NCI-H1417 treated with DMSO at 0.1 percent for 48 hours (cell line): ENCODE results near the gene SPECC1L.
"Not testable (repeated sequence)": the region's sequence is repeated elsewhere in the genome, so short reads cannot be mapped to it uniquely, and the experiment has no call there.

Experiments
- DNase-seq: peaks from one replicate; lab custom pipeline; 2025; lab: John Stamatoyannopoulos, UW

Gene SPECC1L, protein sequence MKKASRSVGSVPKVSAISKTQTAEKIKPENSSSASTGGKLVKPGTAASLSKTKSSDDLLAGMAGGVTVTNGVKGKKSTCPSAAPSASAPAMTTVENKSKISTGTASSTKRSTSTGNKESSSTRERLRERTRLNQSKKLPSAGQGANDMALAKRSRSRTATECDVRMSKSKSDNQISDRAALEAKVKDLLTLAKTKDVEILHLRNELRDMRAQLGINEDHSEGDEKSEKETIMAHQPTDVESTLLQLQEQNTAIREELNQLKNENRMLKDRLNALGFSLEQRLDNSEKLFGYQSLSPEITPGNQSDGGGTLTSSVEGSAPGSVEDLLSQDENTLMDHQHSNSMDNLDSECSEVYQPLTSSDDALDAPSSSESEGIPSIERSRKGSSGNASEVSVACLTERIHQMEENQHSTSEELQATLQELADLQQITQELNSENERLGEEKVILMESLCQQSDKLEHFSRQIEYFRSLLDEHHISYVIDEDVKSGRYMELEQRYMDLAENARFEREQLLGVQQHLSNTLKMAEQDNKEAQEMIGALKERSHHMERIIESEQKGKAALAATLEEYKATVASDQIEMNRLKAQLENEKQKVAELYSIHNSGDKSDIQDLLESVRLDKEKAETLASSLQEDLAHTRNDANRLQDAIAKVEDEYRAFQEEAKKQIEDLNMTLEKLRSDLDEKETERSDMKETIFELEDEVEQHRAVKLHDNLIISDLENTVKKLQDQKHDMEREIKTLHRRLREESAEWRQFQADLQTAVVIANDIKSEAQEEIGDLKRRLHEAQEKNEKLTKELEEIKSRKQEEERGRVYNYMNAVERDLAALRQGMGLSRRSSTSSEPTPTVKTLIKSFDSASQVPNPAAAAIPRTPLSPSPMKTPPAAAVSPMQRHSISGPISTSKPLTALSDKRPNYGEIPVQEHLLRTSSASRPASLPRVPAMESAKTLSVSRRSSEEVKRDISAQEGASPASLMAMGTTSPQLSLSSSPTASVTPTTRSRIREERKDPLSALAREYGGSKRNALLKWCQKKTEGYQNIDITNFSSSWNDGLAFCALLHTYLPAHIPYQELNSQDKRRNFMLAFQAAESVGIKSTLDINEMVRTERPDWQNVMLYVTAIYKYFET

DNA sequence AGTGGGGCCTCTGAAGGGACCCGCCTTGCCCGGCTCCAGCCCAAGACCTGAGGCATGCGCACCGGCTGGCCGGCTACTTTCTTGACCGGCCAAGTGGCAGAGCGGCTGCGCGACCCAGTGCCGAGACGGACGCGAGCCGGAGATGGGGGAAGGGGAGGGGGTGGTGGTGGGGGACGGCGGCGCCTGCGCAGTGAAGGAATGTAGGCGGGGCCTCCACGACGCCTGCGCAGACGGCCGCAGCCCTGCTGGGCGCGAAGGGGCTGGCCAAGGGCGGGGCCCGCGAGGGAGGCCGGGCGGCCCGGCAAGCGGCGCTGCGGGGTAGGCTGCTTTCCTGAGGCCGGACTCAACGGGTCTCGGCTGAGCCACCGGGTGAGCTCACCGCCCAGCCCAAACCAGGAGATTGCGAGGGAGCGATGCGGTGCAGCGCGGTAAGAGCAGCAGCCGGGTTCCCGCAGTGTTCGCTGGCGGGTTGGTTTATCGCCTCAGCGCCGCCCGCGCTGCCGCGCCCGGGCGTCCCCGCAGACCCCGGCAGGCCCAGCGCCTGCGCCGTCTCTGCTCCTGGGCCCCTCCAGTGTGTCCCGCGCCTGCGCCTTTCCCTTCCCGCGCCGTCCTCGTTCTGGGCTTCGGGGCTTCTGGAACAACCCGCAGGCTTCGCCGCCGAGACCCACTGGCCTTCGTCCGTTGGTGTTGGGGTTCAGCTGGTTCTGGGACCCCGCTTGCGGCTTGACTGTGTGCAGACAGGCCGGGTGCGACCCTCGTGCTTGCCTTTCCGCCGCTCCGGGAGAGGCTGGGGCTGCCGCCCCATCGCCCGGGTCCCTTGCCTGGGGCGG is at the start of gene SPECC1L:
Gene SPECC1L, plus strand, starts transcription at position 276 of the 830 bp plus-strand sequence. CDS start 31,401 bp downstream, outside the sequence.
- DNase-seq: peak; percentile 22

DNA sequence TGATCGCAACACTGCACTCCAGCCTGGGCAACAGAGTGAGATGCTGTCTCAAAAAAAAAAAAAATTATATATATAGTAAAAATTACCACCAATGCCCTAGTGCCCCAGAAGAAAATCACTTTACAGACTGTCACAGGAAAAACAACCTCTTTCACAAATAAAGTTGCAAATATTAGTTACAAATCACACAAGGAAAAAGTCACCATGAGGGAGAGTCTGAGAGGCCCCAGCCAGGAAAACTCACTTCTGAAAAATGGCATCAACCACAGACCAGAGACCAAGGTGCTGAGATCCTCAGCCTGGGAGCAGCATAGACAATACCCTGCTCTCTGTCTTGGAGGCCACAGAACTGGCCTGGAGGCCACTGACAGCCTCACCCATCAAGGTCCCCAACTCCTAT is 46.2 kb upstream of the SPECC1L start:
- DNase-seq: no peak

DNA sequence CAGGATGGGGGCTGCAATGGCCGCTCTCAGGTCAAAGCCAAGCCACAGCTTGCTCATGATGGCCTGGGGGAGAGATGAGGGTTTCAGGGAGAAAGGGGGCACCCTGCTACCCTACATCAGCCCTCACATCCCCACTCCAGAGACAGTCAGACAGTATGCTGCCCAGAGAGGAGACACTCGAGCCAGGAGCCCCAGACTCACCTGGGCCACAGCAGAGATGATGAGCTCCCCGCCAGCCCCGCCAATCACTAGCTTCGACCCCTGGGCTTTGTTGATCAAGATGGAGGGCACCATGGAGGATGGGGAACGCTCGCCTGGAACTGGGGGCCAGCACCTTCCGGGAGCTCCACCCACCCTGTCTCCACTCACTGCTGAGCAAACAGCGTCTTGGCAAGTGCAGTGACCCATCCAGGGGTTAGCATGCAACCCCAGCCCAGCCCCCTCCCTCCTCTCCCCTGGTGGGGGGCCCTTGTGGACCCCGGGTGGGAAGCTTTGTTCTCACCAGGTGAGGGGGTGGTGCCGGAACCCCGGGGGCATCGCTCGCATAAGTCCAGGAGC is 45.5 kb upstream of the SPECC1L start:
- DNase-seq: no peak

DNA sequence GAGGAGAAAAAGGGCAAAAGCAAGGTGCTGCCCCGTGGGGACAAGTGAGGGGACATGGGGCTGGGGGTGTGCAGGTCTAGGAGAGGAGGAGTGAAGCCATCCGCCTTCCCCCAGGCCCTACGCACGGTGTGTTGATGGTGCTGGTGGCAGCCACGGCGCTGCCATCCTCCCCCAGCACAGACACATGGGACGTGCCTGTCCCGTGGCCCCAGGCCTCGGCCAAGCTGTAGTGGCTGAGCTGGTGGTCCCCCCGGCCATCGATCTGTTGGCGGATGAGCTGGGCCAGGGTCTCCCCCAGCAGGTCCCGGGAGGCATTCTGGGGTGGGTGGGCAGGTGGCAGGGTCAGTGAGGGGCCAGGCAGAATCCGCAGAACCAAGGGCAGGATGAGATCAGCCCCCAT is 44.7 kb upstream of the SPECC1L start:
- no peak for DNase-seq

DNA sequence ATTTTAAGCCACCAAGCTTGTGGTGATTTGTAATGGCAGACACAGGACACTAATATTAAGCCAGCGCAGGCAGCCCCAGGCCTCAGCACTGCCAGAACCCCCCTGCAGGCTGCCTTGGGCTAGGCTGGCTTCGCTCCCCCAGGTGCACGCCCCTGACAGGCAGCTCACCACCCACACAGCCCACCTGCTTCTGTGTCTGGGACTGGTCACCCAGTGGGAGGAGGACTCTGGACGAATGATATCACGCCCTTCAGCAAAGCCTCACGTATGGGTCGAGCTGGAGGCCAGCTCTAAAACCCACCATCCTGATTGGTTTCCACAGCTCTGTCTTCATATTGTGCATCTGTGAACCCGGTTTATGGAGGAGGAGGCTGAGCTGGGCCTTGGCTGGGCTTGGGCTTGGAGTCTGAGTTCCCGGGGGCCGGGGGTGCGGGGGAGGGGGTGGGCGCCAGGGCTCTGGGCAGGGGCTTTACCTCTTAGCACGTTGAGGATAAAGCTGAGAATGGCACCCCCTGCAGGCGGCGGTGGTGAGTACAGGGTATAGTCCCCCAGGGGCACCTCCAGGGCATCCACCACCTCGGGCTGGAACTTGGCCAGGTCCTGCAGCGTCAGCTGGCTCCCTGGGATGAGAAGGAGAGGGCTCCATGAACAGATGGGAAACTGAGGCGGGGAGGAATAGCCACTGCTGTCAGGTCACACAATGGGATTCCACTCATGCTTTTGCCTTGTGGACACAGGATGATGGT is 39.5 kb upstream of the SPECC1L start:
- no peak for DNase-seq

DNA sequence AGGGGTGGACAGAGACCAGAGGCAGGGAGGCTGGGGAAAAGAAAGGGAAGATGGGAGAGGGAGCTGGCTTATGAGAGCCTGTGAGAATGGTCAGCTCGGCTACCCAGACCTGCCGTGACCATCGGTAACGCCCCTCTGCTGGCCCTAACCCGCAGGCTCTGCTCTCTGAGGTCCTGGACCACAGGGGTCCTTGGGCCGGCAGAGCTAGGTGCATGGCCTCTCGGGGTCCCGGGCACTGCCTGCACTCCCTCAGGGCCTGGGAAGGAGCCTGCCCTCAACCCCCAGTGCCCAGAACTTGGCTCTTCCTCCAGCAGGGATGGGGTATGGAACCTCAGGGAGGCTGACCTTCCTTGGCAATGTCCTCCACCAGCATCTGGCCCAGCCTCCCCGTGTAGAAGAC is 38.9 kb upstream of the SPECC1L start:
- no peak for DNase-seq

DNA sequence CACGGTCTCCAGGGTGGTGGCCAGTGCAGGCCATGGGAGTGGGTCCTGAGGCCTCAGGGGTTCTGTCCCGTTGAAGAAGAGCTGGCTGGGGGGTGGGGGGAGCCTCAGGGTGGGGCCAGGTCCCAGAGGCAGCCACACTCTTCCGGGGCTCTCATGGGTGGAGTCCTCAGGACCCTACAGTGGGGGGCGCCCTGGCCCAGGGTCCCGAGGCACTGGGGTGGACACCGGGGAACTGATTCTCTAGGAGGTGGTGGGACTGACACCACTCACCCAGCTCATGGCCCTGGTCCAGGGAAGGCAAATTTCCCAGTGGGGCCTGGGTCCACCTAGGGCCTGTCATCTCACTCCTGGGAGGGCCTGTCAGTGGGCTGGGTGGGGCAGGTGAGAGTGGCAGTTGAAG is 38.5 kb upstream of the SPECC1L start:
- DNase-seq: no peak

DNA sequence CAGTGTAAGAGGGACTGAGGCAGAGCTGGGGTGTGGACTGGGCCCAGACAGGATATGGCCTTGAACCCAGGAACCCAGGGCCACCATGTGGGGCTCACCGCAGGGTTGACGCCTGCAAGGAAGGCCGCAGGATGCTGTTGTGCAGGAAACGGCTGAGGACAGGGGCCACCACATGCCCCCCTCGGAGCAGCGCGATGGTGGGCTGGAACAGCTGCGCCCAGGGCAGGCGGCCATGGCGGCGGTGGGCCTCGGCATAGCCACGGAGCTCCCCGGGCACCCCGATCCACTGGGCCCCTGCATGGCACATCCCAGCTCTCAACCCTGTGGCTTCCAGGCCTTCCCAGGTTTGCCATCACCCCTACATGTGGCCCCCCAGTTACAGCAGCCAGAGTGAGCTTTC is 37.9 kb upstream of the SPECC1L start:
- DNase-seq: no peak

DNA sequence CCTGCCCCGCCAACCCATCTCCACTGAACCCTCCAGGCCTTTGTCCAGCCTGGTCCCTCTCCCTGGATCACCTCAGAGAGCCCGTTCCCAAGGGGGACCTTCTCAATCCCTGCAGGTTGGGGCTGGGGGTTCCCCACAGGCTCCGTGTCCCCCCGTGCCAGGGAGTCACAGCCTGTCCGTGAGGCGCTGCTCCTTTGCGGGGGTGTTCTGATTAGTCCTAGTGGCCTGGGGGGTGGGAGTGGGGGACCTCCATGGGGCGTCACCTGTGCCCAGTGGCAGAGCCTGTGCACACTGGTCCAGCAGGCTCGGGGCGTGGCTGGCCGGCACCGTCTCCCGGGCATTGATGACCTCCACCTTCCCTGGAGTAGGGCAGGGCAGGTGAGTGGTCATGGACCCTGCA is 37.4 kb upstream of the SPECC1L start:
- DNase-seq: no peak

DNA sequence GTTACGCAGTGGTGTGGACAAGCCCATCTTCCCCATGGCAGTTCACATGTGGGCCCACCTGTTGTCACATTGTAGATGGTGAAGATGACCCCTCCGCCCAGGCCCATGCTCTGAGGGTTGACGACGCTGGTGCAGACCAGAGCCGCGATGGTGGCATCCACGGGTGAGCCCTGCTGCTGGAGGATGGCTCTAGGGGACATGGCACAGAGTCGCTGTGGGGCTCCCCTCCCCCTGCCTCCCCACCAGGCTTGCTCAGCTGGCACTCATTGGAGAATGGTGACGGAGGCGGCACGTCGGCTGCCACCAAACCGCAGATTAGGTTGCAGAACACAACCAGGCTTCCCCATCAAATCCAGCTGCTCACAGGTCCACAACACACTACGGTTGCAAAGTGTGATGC is 36.8 kb upstream of the SPECC1L start:
- DNase-seq: no peak

DNA sequence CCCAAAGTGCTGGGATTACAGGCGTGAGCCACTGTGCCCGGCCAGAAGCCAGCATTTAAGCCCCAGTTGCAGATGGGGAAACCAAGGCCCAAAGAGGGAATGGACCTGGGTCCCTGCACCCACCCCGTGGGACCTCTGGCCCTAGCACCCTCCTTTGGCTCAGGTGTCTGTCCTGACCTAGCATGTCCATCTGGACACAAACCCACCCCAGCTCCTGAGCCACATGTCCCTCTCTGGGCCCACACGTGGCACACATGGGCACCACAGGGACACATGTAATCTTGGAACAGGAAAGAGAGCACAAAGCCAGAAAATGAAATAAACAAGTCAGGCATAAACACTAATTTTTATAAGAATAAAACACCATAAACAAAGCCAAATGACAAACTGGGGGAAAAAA is 35.3 kb upstream of the SPECC1L start:
- no peak for DNase-seq

DNA sequence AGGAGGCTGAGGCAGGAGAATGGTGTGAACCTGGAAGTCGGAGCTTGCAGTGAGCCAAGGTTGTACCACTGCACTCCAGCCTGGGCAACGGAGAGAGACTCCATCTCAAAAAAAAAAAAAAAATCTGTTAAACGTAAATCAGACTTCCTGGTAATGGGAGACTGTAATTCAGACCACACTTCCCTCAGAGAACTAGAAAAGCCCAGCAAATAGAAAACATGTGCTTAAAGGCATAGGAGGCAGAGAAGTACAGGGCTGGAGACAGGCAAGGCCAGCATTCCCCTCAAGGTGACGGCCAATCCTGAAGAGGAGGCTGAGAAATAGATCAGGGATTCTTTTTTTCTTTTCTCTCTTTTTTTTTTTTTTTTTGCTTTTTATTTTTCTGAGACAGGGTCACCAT is 34.0 kb upstream of the SPECC1L start:
- DNase-seq: no peak

DNA sequence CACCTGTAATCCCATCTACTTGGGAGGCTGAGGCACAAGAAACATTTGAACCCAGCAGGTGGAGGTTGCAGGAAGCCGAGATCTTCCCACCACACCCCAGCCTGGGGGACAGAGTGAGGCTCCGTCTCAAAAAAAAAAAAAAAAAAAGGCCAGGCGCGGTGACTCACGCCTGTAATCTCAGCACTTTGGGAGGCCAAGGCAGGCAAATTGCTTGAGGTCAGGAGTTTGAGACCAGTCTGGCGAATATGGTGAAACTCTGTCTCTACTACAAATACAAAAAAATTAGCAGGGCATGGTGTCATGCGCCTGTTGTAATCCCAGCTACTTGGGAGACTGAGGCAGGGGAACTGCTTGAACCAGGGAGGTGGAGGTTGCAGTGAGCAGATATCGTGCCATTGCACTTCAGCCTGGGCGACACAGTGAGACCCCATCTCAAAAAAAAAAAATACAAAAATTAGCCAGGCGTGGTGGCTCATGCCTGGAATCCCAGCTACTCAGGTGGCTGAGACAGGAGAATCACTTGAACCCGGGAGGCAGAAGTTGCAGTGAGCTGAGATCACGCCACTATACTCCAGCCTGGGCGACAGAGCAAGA is 32.4 kb upstream of the SPECC1L start:
- not testable (repeated sequence) for DNase-seq

DNA sequence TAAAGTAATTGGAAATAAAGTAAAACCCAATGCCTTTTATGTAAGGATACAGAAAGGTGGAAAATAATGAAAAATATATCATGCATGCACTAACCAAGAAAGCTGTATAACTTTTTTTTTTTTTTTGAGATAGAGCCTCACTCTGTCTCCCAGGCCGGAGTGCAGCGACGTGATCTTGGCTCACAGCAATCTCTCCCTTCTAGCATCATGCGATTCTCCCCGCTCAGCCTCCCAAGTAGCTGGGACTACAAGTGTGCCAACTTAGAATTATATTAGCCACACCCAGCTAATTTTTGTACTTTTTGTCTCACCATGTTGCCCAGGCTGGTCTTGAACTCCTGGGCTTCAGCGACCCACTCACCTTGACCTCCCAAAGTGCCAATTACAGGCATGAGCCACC is 30.2 kb upstream of the SPECC1L start:
- DNase-seq: no peak

DNA sequence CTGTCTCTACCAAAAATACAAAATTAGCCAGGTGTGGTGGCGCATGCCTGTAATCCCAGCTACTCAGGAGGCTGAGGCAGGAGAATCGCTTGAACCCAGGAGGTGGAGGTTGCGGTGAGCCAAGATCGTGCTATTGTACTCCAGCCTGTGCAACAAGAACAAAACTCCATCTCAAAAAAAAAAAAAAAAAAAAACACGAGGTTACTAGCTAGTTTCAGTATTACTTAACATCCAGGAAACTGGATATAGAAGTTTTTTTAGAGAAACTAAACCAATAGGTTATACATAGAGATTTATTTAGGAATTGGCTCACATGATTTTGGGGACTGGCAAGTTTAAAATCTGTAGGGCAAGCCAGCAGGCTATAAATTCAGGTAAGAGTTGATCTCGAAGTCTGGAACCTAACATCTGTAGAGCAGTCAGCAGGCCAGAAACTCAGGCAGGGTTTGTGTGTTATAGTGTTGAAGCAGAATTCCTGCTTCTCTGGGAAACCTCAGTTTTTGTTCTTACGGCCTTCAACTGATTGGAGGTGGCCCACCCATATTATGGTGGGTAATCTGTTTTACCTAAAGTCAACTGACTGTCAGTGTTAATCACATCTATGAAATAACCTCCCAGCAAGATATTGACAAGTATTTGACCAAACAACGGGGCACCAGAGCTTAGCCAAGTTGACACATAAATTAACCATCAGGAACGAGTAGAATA is 29.5 kb upstream of the SPECC1L start:
- DNase-seq: not testable (repeated sequence)

DNA sequence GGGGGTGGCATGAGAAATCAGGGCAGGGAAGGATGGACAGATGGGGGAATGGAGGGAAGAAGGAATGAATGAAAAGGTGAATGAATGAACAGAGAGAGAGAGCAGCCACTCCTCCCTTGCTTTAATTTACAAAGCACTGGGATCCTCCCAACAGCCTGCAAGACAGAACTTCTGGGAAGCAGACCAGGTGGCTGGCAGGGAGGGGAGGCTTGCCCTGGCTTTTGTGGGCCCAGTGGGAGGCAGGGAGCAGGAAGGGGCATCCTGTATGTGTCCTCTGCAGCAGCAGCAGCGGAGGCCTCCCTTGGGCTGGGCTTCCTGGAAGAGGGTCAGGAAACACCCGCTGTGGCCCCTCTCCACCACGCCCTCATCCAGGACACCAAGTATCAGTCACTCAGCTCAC is 27.2 kb upstream of the SPECC1L start:
- DNase-seq: not testable (repeated sequence)

DNA sequence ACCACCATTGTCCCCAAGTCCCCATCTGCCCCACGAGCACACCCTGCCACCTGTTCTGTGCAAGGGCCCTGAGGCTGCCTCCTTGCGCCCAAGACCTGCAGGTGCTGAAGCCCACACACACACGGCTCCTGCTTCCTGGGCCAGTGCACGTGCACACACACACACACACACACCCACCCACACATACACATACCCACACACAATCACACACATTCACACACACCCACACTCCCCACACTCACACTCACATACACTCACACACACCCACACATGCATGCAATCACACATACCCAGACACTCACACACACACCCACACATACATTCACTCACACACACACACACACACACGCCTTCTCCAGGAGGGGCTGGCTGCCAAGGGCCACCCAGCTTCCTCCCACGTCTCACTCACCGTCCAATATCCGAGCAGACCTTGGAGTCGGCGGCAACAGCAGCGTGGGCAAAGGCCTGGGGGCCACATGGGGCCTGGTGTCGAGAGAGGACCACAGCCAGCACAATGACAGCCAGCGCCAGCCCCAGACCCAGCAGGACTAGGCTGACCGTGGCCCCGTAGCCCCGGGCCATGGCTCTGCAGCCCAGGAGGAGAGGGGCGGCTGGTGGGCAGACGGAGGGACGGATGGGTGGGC is 26.4 kb upstream of the SPECC1L start:
- DNase-seq: no peak

DNA sequence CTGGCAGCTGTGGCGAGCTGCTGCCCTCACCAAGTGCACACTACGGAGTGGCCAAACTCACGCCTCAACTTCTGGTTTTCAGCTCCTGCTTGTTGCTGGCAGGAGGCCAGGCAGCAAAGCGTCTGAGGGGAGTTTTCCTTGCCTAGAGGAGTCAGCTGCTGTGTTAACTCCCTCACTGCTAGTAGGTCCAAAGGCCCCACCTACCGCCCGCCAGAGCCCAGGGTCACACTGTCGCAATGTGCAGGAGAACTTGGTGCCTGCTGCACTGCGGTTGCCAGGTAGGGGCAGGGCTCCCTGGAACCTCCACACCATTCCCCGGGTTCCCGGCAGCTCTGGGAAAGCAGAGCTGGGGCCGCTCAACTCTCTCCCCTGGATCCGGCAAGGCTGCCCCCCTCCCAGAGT is 25.6 kb upstream of the SPECC1L start, which contains the start of gene GGT5:
Gene GGT5, minus strand, starts transcription at position 53 of the 402 bp plus-strand sequence. CDS start 357 bp downstream, outside the sequence.
- not testable (repeated sequence) for DNase-seq
